ENCODE measurements around the gene OCIAD1. TPM values are rescaled to one million over a fixed set of nuclear protein-coding genes. Genes with fewer than 3 reads are reported as not detected.
A peak's percentile ranks its signal among the peaks of the same experiment; 100 is the strongest.

OCIAD1 gene
- total and polyA plus RNA-seq, 8 donors: 120 to 233 (median 202) TPM

GRCh38 chr4:48901196-48901595 lies 70.3 kb downstream of the OCIAD1 start:
- intact Hi-C loops (cut with DNase I): no loop called here

DNA sequence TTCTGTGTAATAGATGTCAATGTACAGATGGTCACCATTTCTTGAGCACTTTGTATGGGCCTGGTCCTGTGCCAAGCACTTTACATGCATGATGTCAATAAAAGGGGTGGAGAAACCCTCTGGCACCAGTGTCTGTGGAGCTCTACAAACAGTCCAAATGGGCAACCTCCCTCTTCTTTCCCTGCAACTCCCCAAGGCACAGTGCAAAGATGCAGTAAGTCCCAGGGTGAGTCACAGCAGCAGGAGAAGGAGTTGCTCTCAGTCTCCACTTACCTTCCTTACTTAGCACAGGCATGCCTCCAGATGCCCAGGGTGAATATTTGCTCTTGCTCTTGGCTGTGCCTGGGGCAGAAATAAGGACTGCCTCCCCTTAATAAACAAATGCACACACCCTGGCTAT lies 71.4 kb downstream of the OCIAD1 start:
- H3K27me3 ChIP-seq: no peaks in the 10 kb centered on the region
- peaks cover 0 to 11% of the 10 kb centered on the region in 2 donors for H3K36me3 ChIP-seq
- intact Hi-C loops (cut with DNase I): no loop called here
- H3K9me3 ChIP-seq: no peaks in the 10 kb centered on the region
- H3K27ac ChIP-seq: no peak overlapping the region
- DNase-seq (peak in 1 of 4 donors; percentile 61), ATAC-seq (peak; percentile 88)
- TF ChIP-seq, protein P1, sequence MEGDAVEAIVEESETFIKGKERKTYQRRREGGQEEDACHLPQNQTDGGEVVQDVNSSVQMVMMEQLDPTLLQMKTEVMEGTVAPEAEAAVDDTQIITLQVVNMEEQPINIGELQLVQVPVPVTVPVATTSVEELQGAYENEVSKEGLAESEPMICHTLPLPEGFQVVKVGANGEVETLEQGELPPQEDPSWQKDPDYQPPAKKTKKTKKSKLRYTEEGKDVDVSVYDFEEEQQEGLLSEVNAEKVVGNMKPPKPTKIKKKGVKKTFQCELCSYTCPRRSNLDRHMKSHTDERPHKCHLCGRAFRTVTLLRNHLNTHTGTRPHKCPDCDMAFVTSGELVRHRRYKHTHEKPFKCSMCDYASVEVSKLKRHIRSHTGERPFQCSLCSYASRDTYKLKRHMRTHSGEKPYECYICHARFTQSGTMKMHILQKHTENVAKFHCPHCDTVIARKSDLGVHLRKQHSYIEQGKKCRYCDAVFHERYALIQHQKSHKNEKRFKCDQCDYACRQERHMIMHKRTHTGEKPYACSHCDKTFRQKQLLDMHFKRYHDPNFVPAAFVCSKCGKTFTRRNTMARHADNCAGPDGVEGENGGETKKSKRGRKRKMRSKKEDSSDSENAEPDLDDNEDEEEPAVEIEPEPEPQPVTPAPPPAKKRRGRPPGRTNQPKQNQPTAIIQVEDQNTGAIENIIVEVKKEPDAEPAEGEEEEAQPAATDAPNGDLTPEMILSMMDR (IDR thresholded peaks at IDR 0.05): no peak
- peaks cover 0 to 8% of the 10 kb centered on the region in 2 donors for H3K4me1 ChIP-seq
- H3K4me3 ChIP-seq: no peak overlapping the region

More at GRCh38 chr4:48901196-48901595, 70.3 kb downstream of the OCIAD1 start:
- DNase-seq (no peak), ATAC-seq (no peak)
- Histone ChIP-seq H3K4me1 (peaks cover 0 to 3% of the 10 kb centered on the region in 2 donors), H3K4me3 (no peak overlapping the region), H3K36me3 (peaks cover 0 to 21% of the 10 kb centered on the region in 2 donors), H3K27me3 (no peaks in the 10 kb centered on the region), H3K9me3 (no peaks in the 10 kb centered on the region), H3K27ac (no peak overlapping the region)
- TF ChIP-seq, protein P1 (IDR thresholded peaks at IDR 0.05): no peak

- peaks cover 0 to 8% of the 10 kb centered on the region in 2 donors for H3K4me1 ChIP-seq
- peaks cover 0 to 6% of the 10 kb centered on the region in 2 donors for H3K36me3 ChIP-seq
- ATAC-seq (no peak), DNase-seq (no peak)
- intact Hi-C loops (cut with DNase I): no loop called here
- TF ChIP-seq, protein P1 (IDR thresholded peaks at IDR 0.05): no peak
- H3K4me3 ChIP-seq: no peak overlapping the region
- no peaks in the 10 kb centered on the region for H3K27me3 ChIP-seq
- H3K9me3 ChIP-seq: no peaks in the 10 kb centered on the region
- H3K27ac ChIP-seq: no peak overlapping the region
These were observed 73.2 kb downstream of the OCIAD1 start for GRCh38 chr4:48904101-48904500.

GRCh38 chr4:48904541-48905142 lies 73.8 kb downstream of the OCIAD1 start:
- H3K36me3 ChIP-seq: peaks cover 0 to 6% of the 10 kb centered on the region in 2 donors
- no peak for ATAC-seq

DNA sequence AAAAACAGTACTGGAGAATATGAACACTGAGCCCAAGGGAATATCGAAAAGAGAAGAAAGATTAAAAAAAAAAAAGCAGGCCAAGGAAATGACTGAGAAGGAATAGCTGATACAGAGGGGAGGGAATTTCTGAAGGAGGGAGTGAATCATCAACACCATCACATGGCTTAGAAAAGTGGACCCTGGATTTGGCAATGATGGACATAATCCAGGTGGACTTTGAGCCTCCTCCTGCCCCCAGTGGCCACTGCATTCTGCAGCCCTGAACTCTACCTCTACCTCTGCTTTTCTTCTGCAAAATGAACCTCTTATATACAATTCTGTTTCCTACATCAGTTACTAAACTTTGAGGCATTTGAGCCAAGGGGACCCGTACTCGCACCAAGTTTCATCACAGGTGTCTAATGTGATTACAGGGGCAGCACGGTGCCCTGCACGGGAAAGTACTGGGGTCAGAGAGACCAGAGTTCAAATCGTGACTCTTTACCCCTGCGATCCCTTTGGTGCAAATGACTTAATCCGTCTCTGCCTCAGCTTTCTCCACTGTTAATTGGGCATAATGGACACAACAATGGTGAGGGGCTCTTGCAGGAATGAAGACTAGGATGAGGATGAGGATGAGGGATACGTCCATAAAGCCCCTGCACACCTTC lies 74.6 kb downstream of the OCIAD1 start:
- DNase-seq (no peak), ATAC-seq (peak; percentile 5)
- H3K27ac ChIP-seq: no peak overlapping the region
- peak overlapping the region; percentile 52 to 57 for H3K4me3 ChIP-seq
- intact Hi-C loops (cut with DNase I): no loop called here
- no peaks in the 10 kb centered on the region for H3K27me3 ChIP-seq
- H3K4me1 ChIP-seq: peaks cover 0 to 8% of the 10 kb centered on the region in 2 donors
- H3K9me3 ChIP-seq: no peaks in the 10 kb centered on the region
- H3K36me3 ChIP-seq: peaks cover 0 to 6% of the 10 kb centered on the region in 2 donors
- TF ChIP-seq, protein P1 (IDR thresholded peaks at IDR 0.05): no peak

More at GRCh38 chr4:48904541-48905142, 73.8 kb downstream of the OCIAD1 start:
- Histone ChIP-seq H3K4me1 (peaks cover 0 to 8% of the 10 kb centered on the region in 2 donors), H3K4me3 (no peak overlapping the region), H3K27ac (no peak overlapping the region), H3K27me3 (no peaks in the 10 kb centered on the region), H3K9me3 (no peaks in the 10 kb centered on the region)
- DNase-seq: no peak
- intact Hi-C loops (cut with DNase I): no loop called here
- TF ChIP-seq, protein P1 (IDR thresholded peaks at IDR 0.05): no peak
